Measurements from ENCODE around the gene SNRPF.

The SNRPF gene

GRCh38 chr12:95815632-95816212, 43.0 kb upstream of the SNRPF start:
- Histone ChIP-seq H3K4me3 (ENCODE audit: low read length) (no peak overlapping the region), H3K27me3 (replicated peaks; ENCODE audit: insufficient read depth, low read length) (no peaks in the 10 kb centered on the region), H3K9me3 (replicated peaks; ENCODE audit: insufficient read depth, low read length) (no peaks in the 10 kb centered on the region), H4K20me1 (ENCODE audit: insufficient read depth, low read length) (no peaks in the 10 kb centered on the region), H3K36me3 (replicated peaks; ENCODE audit: insufficient read depth, low read length) (no peaks in the 10 kb centered on the region), H3K27ac (ENCODE audit: low read length) (no peak overlapping the region), H3K79me2 (ENCODE audit: low read length) (no peaks in the 10 kb centered on the region), H3K9me2 (replicated peaks; ENCODE audit: insufficient read depth, low read length) (no peaks in the 10 kb centered on the region), H3K4me2 (ENCODE audit: low read depth, low read length) (no peak overlapping the region), H3F3A (ENCODE audit: insufficient read depth, low read length) (no peaks in the 10 kb centered on the region), H3K4me1 (ENCODE audit: low read length) (no peaks in the 10 kb centered on the region), H3K9ac (ENCODE audit: low read length) (no peak overlapping the region), H2AFZ (ENCODE audit: low read length) (no peak overlapping the region)
- peak; percentile 53 for DNase-seq
- no peak for TF ChIP-seq EZH2phosphoT487 (IDR thresholded peaks at IDR 0.05; ENCODE audit: low read length)
- TF ChIP-seq CTCF (IDR thresholded peaks at IDR 0.05; ENCODE audit: low read length) = peak; percentile 76

- DNase-seq = no peak
- H3K36me3 ChIP-seq (replicated peaks; ENCODE audit: insufficient read depth, low read length) = no peaks in the 10 kb centered on the region
- H3K4me2 ChIP-seq (ENCODE audit: low read depth, low read length) = no peak overlapping the region
- H3K79me2 ChIP-seq (ENCODE audit: low read length) = no peaks in the 10 kb centered on the region
- H3K9me2 ChIP-seq (replicated peaks; ENCODE audit: insufficient read depth, low read length) = no peaks in the 10 kb centered on the region
- no peak overlapping the region for H2AFZ ChIP-seq (ENCODE audit: low read length)
- no peaks in the 10 kb centered on the region for H3K4me1 ChIP-seq (ENCODE audit: low read length)
- H3K9me3 ChIP-seq (replicated peaks; ENCODE audit: insufficient read depth, low read length) = no peaks in the 10 kb centered on the region
- H3K4me3 ChIP-seq (ENCODE audit: low read length) = no peak overlapping the region
- no peaks in the 10 kb centered on the region for H4K20me1 ChIP-seq (ENCODE audit: insufficient read depth, low read length)
- no peaks in the 10 kb centered on the region for H3K27me3 ChIP-seq (replicated peaks; ENCODE audit: insufficient read depth, low read length)
- no peaks in the 10 kb centered on the region for H3F3A ChIP-seq (ENCODE audit: insufficient read depth, low read length)
- H3K27ac ChIP-seq (ENCODE audit: low read length) = no peak overlapping the region
- TF ChIP-seq CTCF (IDR thresholded peaks at IDR 0.05; ENCODE audit: low read length) (peak; percentile 20), EZH2phosphoT487 (IDR thresholded peaks at IDR 0.05; ENCODE audit: low read length) (no peak)
- H3K9ac ChIP-seq (ENCODE audit: low read length) = no peak overlapping the region
Observed at GRCh38 chr12:95820096-95820703, 38.6 kb upstream of the SNRPF start.

GRCh38 chr12:95829395-95829794, 29.4 kb upstream of the SNRPF start:
- H4K20me1 ChIP-seq (ENCODE audit: insufficient read depth, low read length) = no peaks in the 10 kb centered on the region
- H3K79me2 ChIP-seq (ENCODE audit: low read length) = no peaks in the 10 kb centered on the region
- H3K4me2 ChIP-seq (ENCODE audit: low read depth, low read length) = no peak overlapping the region
- no peak overlapping the region for H3K9ac ChIP-seq (ENCODE audit: low read length)
- H3K27me3 ChIP-seq (replicated peaks; ENCODE audit: insufficient read depth, low read length) = no peaks in the 10 kb centered on the region
- no peaks in the 10 kb centered on the region for H3K9me3 ChIP-seq (replicated peaks; ENCODE audit: insufficient read depth, low read length)
- TF ChIP-seq EZH2 (optimal IDR thresholded peaks at IDR 0.05; ENCODE audit: low read depth, low read length) = no peak
- TF ChIP-seq CTCF (IDR thresholded peaks at IDR 0.05; ENCODE audit: low read length) = no peak
- TF ChIP-seq EZH2phosphoT487 (IDR thresholded peaks at IDR 0.05; ENCODE audit: low read length) = no peak
- no peak for DNase-seq
- no peaks in the 10 kb centered on the region for H3K4me1 ChIP-seq (ENCODE audit: low read length)
- no peak overlapping the region for H2AFZ ChIP-seq (ENCODE audit: low read length)
- H3K27ac ChIP-seq (ENCODE audit: low read length) = no peak overlapping the region
- H3K9me2 ChIP-seq (replicated peaks; ENCODE audit: insufficient read depth, low read length) = no peaks in the 10 kb centered on the region
- H3K36me3 ChIP-seq (replicated peaks; ENCODE audit: insufficient read depth, low read length) = no peaks in the 10 kb centered on the region
- H3K4me3 ChIP-seq (ENCODE audit: low read length) = no peak overlapping the region
- no peaks in the 10 kb centered on the region for H3F3A ChIP-seq (ENCODE audit: insufficient read depth, low read length)
